ENCODE measurements around the gene GOPC. TPM values are rescaled to one million over a fixed set of nuclear protein-coding genes. Genes with fewer than 3 reads are reported as not detected.

The GOPC gene
- total and polyA plus RNA-seq, 2 of the 13 experiments (the other 11 are each of a cell fraction or from before 2014, with no cell fraction given), result 20.9 to 41.5 TPM

DNA sequence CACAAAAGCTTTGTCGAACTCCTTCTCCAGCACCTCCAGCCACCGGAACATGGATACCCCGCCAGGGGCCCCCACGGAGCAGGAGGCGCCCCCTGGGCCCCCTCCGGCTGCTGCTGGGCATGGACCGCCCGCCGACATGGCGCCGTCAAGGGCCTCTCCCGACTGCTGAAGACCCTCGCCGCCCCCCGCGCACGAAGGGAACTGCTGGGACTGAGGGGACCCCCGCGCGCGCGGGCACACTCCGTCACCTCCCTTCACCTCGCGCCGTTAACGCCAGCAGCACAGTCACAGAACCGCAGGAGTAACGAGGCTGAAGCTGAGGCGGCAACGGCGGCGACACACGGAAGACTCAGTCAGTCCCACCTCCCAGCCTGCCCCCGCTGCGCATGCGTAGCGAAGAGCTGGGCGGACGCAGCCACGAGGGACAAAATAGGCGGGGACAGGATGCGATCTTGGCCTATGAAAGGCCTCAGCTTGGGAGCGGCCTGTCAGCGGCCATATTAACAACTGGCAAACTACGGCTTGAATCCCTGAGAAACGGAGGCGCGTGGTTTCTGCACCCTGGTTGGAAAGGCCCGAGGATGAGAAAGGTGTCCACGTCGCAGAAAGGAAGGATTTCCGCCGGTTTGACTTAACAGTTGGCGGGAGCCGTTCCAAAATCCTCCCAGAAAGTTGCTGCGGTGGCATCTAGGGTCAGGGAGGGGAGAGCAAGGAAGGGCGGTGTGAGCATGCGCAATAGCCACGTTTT is at the start of gene GOPC (continued):
- TF ChIP-seq SPEN (CRISPR knock-in tag; IDR thresholded peaks at IDR 0.05; ENCODE audit: low read depth) (peak; percentile 93), ZNF724P (CRISPR knock-in tag; IDR thresholded peaks at IDR 0.05; ENCODE audit: borderline replicate concordance) (peak; percentile 83; the same call in 1 of the 2 replicates), DNMT1 (CRISPR knock-in tag; IDR thresholded peaks at IDR 0.05) (no peak), RFXAP (CRISPR knock-in tag; IDR thresholded peaks at IDR 0.05; ENCODE audit: borderline replicate concordance) (peak; percentile 94), MYPOP (CRISPR knock-in tag; IDR thresholded peaks at IDR 0.05) (peak; percentile 89; the same call in 1 of the 2 replicates), ZBTB39 (CRISPR knock-in tag; IDR thresholded peaks at IDR 0.05) (peak; percentile 36; the same call in 1 of the 2 replicates), TMF1 (CRISPR knock-in tag; IDR thresholded peaks at IDR 0.05; ENCODE audit: low read depth) (peak; percentile 91), PAX8 (CRISPR knock-in tag; IDR thresholded peaks at IDR 0.05; ENCODE audit: borderline replicate concordance) (peak; percentile 97; the same call in 1 of the 2 replicates), ZNF562 (CRISPR knock-in tag; IDR thresholded peaks at IDR 0.05; ENCODE audit: borderline replicate concordance) (peak; percentile 54; the same call in 1 of the 2 replicates), MXD3 (CRISPR knock-in tag; IDR thresholded peaks at IDR 0.05) (peak; percentile 96), ZNF264 (CRISPR knock-in tag; IDR thresholded peaks at IDR 0.05) (peak; percentile 95), HDAC1 (CRISPR knock-in tag; IDR thresholded peaks at IDR 0.05) (peak; percentile 94), ZFP41 (CRISPR knock-in tag; IDR thresholded peaks at IDR 0.05; ENCODE audit: borderline replicate concordance) (peak; percentile 96), ZNF232 (CRISPR knock-in tag; IDR thresholded peaks at IDR 0.05; ENCODE audit: borderline replicate concordance) (peak; percentile 94), MIXL1 (CRISPR knock-in tag; IDR thresholded peaks at IDR 0.05) (no peak; the same call in 1 of the 2 replicates), PRDM4 (CRISPR knock-in tag; IDR thresholded peaks at IDR 0.05; ENCODE audit: borderline replicate concordance) (peak; percentile 24), FOXO4 (CRISPR knock-in tag; conservative IDR thresholded peaks at IDR 0.05) (no peak), ZNF577 (CRISPR knock-in tag; IDR thresholded peaks at IDR 0.05; ENCODE audit: borderline replicate concordance, low read depth) (peak; percentile 82; the same call in 1 of the 2 replicates), WIZ (CRISPR knock-in tag; IDR thresholded peaks at IDR 0.05) (peak; percentile 67; the same call in 1 of the 2 replicates), FOSL1 (CRISPR knock-in tag; IDR thresholded peaks at IDR 0.05; ENCODE audit: borderline replicate concordance) (peak; percentile 37; the same call in 1 of the 2 replicates), ZNF7 (CRISPR knock-in tag; IDR thresholded peaks at IDR 0.05) (peak; percentile 50; the same call in 1 of the 2 replicates)
